HG02759 (cell line): Measurements from ENCODE around the gene KAZN.

Experiments used
- ATAC-seq: cut with Tn5 transposase; IDR thresholded peaks from one replicate; pipeline ENCODE4 v1.9.1; 2021; ENCODE audit warnings: mild to moderate bottlenecking, moderate library complexity; ENCODE audit not compliant: unreplicated experiment

The KAZN gene

DNA sequence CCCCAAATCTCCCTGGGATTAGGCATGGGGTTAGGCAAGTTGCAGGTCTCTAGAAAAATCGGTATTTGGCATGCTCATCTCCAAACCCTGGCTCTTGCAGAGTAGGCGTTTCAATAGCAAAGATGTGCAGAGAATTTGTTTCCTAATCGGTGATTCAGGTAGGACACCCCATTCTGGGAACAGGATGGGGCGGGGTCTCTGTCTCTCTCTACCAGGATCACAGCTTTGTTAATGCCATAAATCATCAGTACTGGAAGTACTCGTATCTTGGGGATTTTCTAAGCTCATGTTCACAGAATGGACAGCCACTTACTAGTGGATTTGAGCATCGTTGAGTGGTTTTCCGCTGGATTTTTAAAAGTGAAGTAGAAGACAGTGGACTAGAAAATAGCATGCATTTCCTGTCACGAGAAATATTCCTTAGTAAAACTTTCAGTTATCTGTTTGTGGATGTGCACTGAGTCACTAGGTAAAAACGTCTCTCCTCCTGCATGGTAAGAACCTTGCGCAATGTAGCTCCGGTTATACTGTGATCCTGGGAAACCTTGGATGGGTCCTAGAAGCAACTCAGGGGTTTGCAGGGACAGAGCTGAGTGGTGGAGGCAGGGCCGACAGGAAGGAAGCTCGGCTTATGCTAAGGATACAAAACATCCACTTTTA, 560.2 kb downstream of the KAZN start:
- no peak for ATAC-seq

DNA sequence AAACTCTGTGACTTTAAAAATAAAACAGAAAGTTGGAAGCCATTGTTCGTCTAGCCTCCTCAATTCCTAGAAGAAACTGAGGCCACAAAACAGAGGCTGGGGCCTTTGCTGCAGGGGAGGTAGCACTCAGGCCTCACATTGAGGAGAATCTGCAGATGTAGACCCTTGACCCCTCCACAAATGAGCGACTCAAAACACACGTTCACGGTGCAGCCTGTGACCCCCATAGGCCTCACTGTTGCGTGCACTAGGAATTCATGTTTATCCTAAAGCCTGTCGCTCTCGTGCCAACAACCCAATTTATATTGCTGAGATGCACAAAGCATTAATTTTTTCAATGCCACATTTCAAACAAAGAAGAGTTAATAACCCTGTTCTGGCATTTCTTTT, 560.7 kb downstream of the KAZN start:
- ATAC-seq, result no peak

DNA sequence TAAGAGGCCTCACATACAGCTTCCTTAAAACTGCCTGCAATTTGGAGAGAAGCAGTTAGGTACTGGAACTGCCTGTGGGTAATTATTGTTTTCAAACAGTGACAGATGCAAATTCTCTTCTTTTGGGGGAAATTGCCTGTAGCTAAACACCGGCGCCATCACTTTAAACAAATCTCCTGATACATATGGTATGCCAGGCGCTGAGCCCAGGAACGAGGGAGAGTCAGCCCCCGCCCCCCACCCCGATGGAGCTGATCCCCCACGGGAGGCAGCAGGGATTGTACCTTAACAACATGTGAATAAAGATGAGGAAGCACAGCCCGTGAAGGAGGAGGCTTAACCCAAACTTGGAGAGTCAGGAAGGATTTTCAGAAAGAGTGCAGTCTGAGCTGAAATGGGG, 562.1 kb downstream of the KAZN start:
- no peak for ATAC-seq

DNA sequence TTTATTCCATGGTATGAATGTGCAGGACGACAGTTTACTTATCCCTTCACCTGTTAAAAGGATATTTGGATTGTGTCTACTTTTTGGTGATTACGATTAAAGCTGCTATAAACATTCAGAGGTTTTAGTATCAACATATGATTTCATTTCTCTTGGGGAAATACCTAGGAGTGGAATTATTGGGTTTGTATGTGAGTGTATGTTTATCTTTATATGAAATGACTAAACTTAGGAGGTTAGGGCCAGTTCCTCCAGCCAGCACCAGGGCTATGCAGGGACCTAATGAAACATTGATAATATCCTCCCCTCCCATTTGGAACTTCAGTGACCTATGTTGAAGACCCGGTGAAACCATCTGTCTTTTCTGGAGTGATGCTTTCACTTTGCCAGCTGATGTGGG, 568.9 kb downstream of the KAZN start:
- no peak for ATAC-seq
